GM23248 (cell line): ENCODE measurements around the gene TBX19. TPM values are rescaled to one million over a fixed set of nuclear protein-coding genes. Genes with fewer than 3 reads are reported as not detected.

ENCODE experiments used
- DNase-seq: peaks from one replicate; pipeline ENCODE4 v3.0.0-alpha.2; 2015
- H2AFZ ChIP-seq: fragments of 200-600 bp; sonication (generic); 2 replicates; pipeline ENCODE4 v1.6.1; 2016; ENCODE audit warnings: antibody characterized with exemption
- H3F3A ChIP-seq: fragments of 200-600 bp; sonication (generic); 2 replicates; pipeline ENCODE4 v1.6.1; 2016; ENCODE audit warnings: mild to moderate bottlenecking, antibody characterized with exemption, mixed run types; ENCODE audit not compliant: insufficient read depth
- H3K27ac ChIP-seq: fragments of 200-600 bp; sonication (generic); 2 replicates; pipeline ENCODE4 v1.5.1; 2016; ENCODE audit warnings: mild to moderate bottlenecking
- H3K27me3 ChIP-seq: fragments of 200-600 bp; sonication (generic); replicated peaks from 2 replicates; pipeline ENCODE4 v1.6.1; 2016; ENCODE audit warnings: mild to moderate bottlenecking; ENCODE audit not compliant: insufficient read depth
- H3K36me3 ChIP-seq: fragments of 200-600 bp; sonication (generic); 2 replicates; pipeline ENCODE4 v1.6.1; 2016; ENCODE audit warnings: low read depth, mild to moderate bottlenecking
- H3K4me1 ChIP-seq: fragments of 200-600 bp; sonication (generic); 2 replicates; pipeline ENCODE4 v1.6.1; 2016; ENCODE audit warnings: mild to moderate bottlenecking; ENCODE audit not compliant: insufficient read depth
- H3K4me2 ChIP-seq: fragments of 200-600 bp; sonication (generic); one replicate; pipeline ENCODE4 v1.6.1; 2016; ENCODE audit warnings: mild to moderate bottlenecking; ENCODE audit not compliant: unreplicated experiment
- H3K4me3 ChIP-seq: fragments of 200-600 bp; sonication (generic); 2 replicates; pipeline ENCODE4 v1.5.1; 2016; ENCODE audit warnings: mild to moderate bottlenecking
- H3K79me2 ChIP-seq: fragments of 200-600 bp; sonication (generic); 2 replicates; pipeline ENCODE4 v1.6.1; 2016; ENCODE audit warnings: mild to moderate bottlenecking; ENCODE audit not compliant: insufficient read depth
- H3K9ac ChIP-seq: fragments of 200-600 bp; sonication (generic); 2 replicates; pipeline ENCODE4 v1.6.1; 2016; ENCODE audit warnings: mild to moderate bottlenecking
- H3K9me2 ChIP-seq: fragments of 200-600 bp; sonication (generic); 2 replicates; pipeline ENCODE4 v1.6.1; 2016; ENCODE audit warnings: mixed run types, mild to moderate bottlenecking, moderate library complexity; ENCODE audit not compliant: insufficient read depth
- H3K9me3 ChIP-seq: fragments of 200-600 bp; sonication (generic); one replicate; pipeline ENCODE4 v1.6.1; 2017; ENCODE audit warnings: low read depth
- H4K20me1 ChIP-seq: fragments of 200-600 bp; sonication (generic); 2 replicates; pipeline ENCODE4 v1.6.0; 2016; ENCODE audit not compliant: insufficient read depth
- EZH2 ChIP-seq: fragments of 200-600 bp; sonication (generic); IDR thresholded peaks from 2 replicates; pipeline ENCODE4 v1.6.1; 2018; ENCODE audit warnings: antibody characterized with exemption, mild to moderate bottlenecking; ENCODE audit not compliant: insufficient read depth, poor library complexity, severe bottlenecking
- EZH2phosphoT487 ChIP-seq: fragments of 200-600 bp; sonication (generic); IDR thresholded peaks from 2 replicates; pipeline ENCODE4 v1.6.1; 2018; ENCODE audit warnings: antibody characterized with exemption, moderate library complexity, mild to moderate bottlenecking, low read depth; ENCODE audit not compliant: insufficient read depth
- WGBS, 2 experiments: methylation state at CpG; one replicate each; pipeline ENCODE4 v1.1.6; 2015 to 2017; ENCODE audit warnings: low lambda C conversion rate in 2 of 2, low coverage in 1 of 2; ENCODE audit errors: missing lambda C conversion rate in 2 of 2; 5-methylcytosine and 5-hydroxymethylcytosine counted together
- in situ Hi-C: fragments of 300-500 bp; cut with MboI; formaldehyde crosslinking; loops from 2 replicates; pipeline ENCODE4 v1.15.0; 2020
- polyA plus RNA-seq: library from polyadenylated mRNA; unstranded; fragments of >200 nt; fragmentation: Nextera tagmentation; extraction: Ambion mirVana; gene quantifications from 2 replicates; pipeline ENCODE4 v1.2.1, GENCODE V29; 2016
- total RNA-seq: library from RNA; depleted of rRNA; stranded (reverse); fragments of >200 nt; shearing (Covaris generic); gene quantifications from 2 replicates; pipeline ENCODE4 v1.2.3, GENCODE V29; 2014

TBX19 gene
- total and polyA plus RNA-seq, 2 experiments from 2014 or later, result 1.1 to 1.2 TPM

DNA sequence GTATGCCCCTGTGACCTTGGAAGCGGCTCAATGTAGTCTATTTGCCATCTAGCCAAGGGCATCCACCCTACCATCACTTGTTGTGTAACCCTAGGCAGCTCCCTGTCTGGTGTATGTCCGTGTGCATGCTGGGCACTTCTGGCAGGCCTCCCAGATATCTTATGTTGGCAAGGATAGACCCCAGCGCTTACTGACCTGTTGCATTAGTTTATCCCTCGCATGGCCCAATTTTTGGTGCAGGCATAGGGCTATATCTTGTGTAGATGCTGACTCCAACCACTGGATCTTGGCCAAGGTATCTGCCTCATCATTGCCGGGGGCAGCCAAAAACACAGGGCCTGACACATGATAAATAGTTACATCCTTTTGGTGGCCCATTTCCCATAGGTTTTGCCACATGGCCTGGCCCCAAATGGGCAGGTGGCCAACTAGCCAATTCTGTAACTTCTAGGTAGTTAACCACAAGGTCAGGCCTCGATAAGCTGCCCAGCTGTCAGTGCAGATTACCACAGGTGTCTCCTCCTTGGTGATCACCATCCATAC lies 14.0 kb upstream of the TBX19 start:
- in situ Hi-C loops, result no loop called here
- 84 to 87% methylated on average over 6 of the region's 6 CpGs for WGBS, 2 experiments
- H3K9me3 ChIP-seq, result no peaks in the 10 kb centered on the region
- H3K36me3 ChIP-seq, result no peaks in the 10 kb centered on the region
- TF ChIP-seq EZH2 (no peak), EZH2phosphoT487 (no peak)
- H2AFZ ChIP-seq, result no peak overlapping the region
- no peak overlapping the region for H3K27ac ChIP-seq
- no peaks in the 10 kb centered on the region for H4K20me1 ChIP-seq
- peak; percentile 42 for DNase-seq
- H3K79me2 ChIP-seq, result peaks cover 17% of the 10 kb centered on the region; the same call in 1 of the 2 replicates
- H3F3A ChIP-seq, result peaks cover 11% of the 10 kb centered on the region
- H3K4me2 ChIP-seq, result no peak overlapping the region
- H3K4me3 ChIP-seq, result no peak overlapping the region
- no peaks in the 10 kb centered on the region for H3K27me3 ChIP-seq
- no peak overlapping the region for H3K9ac ChIP-seq
- H3K4me1 ChIP-seq, result peaks cover 12% of the 10 kb centered on the region
- H3K9me2 ChIP-seq, result no peaks in the 10 kb centered on the region

DNA sequence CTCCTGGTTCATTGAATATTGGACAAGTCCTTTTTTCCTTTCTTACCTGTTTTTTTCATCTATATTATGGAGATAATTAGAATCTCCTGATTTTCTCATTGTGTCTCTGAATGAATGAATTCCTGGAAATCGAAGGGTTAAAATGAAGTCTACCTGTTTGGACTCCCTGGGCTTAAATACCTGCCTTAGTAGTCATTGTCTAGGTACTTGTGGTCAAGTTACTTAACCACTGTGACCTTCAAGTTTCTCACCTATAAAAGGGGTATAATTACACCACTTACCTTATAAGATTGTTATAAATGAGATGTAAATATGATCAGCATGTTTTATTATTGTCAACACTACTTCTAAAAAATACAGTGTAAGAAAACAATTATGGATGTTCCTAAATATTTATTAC lies 9.0 kb upstream of the TBX19 start:
- in situ Hi-C loops, result no loop called here
- no peaks in the 10 kb centered on the region for H3K9me3 ChIP-seq
- H3F3A ChIP-seq, result no peaks in the 10 kb centered on the region
- H3K36me3 ChIP-seq, result no peaks in the 10 kb centered on the region
- TF ChIP-seq EZH2 (no peak), EZH2phosphoT487 (no peak)
- H3K27me3 ChIP-seq, result no peaks in the 10 kb centered on the region
- H3K4me2 ChIP-seq, result no peak overlapping the region
- no peaks in the 10 kb centered on the region for H3K9me2 ChIP-seq
- H3K9ac ChIP-seq, result no peak overlapping the region
- H3K4me1 ChIP-seq, result no peaks in the 10 kb centered on the region
- H3K4me3 ChIP-seq, result no peak overlapping the region
- H4K20me1 ChIP-seq, result no peaks in the 10 kb centered on the region
- WGBS, 2 experiments, result 76 to 91% methylated on average over 1 of the region's 1 CpG
- no peak for DNase-seq
- H3K27ac ChIP-seq, result no peak overlapping the region
- H2AFZ ChIP-seq, result no peak overlapping the region
- peaks cover 5% of the 10 kb centered on the region; the same call in 1 of the 2 replicates for H3K79me2 ChIP-seq

- Histone ChIP-seq H3K9me2 (no peaks in the 10 kb centered on the region), H3K27ac (no peak overlapping the region), H3K27me3 (no peaks in the 10 kb centered on the region)
Measured at GRCh38 chr1:168273575-168273974, 7.1 kb upstream of the TBX19 start.

DNA sequence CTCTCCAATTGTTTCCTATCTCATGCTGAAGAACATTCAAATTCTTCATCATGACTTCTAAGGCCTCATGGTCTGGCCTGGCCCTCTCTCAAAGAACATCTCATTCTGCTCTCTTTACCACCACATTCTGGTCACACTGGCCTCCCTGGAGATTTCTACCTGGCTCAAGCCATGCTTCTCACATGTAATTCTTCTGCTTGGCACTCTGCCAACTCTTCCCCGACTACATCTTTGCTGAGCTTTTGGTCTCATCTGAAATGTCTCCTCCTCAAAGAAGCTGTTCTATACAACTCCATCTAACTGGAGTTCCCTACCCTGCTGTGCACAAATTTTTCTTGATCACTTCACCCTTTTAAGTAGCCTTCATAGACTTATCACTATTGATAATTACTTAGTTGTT lies 1.4 kb upstream of the TBX19 start:
- no peak overlapping the region for H3K27ac ChIP-seq
- no peak overlapping the region for H2AFZ ChIP-seq
- no peaks in the 10 kb centered on the region for H3K9me3 ChIP-seq
- no peaks in the 10 kb centered on the region for H3K9me2 ChIP-seq
- peaks cover 5% of the 10 kb centered on the region; the same call in 1 of the 2 replicates for H3K79me2 ChIP-seq
- H3K4me1 ChIP-seq, result no peaks in the 10 kb centered on the region
- DNase-seq, result no peak
- no peaks in the 10 kb centered on the region for H3K36me3 ChIP-seq
- no peaks in the 10 kb centered on the region for H4K20me1 ChIP-seq
- TF ChIP-seq EZH2 (no peak), EZH2phosphoT487 (no peak)
- 96 to 100% methylated on average over 1 of the region's 1 CpG for WGBS, 2 experiments
- H3F3A ChIP-seq, result no peaks in the 10 kb centered on the region
- no peak overlapping the region for H3K4me2 ChIP-seq
- no peak overlapping the region for H3K4me3 ChIP-seq
- H3K9ac ChIP-seq, result no peak overlapping the region
- H3K27me3 ChIP-seq, result no peaks in the 10 kb centered on the region
- in situ Hi-C loops, result no loop called here

More at GRCh38 chr1:168273575-168273974, 7.1 kb upstream of the TBX19 start:
- no peak for TF ChIP-seq EZH2
- no peak for TF ChIP-seq EZH2phosphoT487
- Histone ChIP-seq H3K9me3 (no peaks in the 10 kb centered on the region), H4K20me1 (no peaks in the 10 kb centered on the region), H3F3A (no peaks in the 10 kb centered on the region), H3K79me2 (peaks cover 5% of the 10 kb centered on the region; the same call in 1 of the 2 replicates), H3K36me3 (no peaks in the 10 kb centered on the region), H2AFZ (no peak overlapping the region), H3K9ac (no peak overlapping the region), H3K4me3 (no peak overlapping the region), H3K4me2 (no peak overlapping the region), H3K4me1 (no peaks in the 10 kb centered on the region)
- WGBS, 2 experiments, result 13 to 17% methylated on average over 1 of the region's 1 CpG
- DNase-seq, result peak; percentile 13
- in situ Hi-C loops, result no loop called here
